ENCODE data around the gene LRRC37A3. TPM values are rescaled to one million over a fixed set of nuclear protein-coding genes. Genes with fewer than 3 reads are reported as not detected.
"Not testable (repeated sequence)": the region's sequence is repeated elsewhere in the genome, so short reads cannot be mapped to it uniquely, and the experiment has no call there.

The LRRC37A3 gene
- polyA plus RNA-seq (2011; rRNA removed) (3.4 and 4.0 TPM in 2 replicates), polyA minus RNA-seq (2011; rRNA and poly(A)+ RNA removed) (12.5 and 13.3 TPM in 2 replicates)

DNA sequence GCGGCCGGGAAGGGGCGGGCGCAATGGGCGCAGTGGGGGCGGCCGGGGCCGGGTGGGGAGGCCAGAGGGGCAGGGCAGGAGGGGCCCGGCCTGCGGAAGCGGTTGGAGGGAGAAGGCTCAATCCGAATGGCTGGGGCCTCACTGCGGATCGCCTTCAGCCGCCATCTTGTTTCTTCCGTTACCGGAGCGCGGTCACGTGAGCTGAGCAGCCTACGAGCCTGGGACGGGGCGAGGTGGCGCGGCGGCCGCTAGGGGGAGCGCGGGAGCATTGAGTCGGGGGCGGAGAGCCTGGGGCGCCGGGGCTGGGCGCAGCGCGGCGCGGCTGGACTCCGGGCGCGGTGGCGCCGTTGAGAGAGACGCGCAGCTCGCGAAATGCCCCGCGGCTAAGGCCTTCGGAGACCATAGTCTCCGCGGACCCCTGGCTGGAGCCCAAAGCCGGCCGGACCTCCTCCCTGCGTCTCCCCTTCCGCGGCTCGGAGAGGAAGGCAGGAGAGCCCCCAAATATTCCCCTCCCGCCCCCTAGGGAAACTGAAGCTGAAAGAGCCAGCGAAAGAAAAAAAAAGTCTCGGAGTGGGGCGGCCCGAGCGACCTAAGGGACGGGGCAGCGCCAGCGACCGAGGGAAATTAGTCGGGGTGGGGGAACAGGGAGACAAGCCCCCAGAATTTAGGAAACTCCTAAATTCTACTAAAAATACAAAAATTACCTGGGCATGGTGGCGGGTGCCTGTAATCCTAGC is at the start of gene LRRC37A3:
Gene LRRC37A3 (minus strand): TSS at position 190 of the 737 bp plus-strand sequence. CDS start 22,221 bp downstream, outside the sequence.
- POLR2A ChIA-PET, result interaction anchor here (0.5 kb wide), 1 partner anchor 265 kb away, joined by 11 read pairs; no protein-coding TSS in a partner anchor
- peak; percentile 58 for DNase-seq (ENCODE audit: low read depth)
- TF ChIP-seq, protein P1, sequence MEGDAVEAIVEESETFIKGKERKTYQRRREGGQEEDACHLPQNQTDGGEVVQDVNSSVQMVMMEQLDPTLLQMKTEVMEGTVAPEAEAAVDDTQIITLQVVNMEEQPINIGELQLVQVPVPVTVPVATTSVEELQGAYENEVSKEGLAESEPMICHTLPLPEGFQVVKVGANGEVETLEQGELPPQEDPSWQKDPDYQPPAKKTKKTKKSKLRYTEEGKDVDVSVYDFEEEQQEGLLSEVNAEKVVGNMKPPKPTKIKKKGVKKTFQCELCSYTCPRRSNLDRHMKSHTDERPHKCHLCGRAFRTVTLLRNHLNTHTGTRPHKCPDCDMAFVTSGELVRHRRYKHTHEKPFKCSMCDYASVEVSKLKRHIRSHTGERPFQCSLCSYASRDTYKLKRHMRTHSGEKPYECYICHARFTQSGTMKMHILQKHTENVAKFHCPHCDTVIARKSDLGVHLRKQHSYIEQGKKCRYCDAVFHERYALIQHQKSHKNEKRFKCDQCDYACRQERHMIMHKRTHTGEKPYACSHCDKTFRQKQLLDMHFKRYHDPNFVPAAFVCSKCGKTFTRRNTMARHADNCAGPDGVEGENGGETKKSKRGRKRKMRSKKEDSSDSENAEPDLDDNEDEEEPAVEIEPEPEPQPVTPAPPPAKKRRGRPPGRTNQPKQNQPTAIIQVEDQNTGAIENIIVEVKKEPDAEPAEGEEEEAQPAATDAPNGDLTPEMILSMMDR (IDR thresholded peaks at IDR 0.05; ENCODE audit: insufficient read depth, low read depth, low read length), result peak; percentile 75
- not testable (repeated sequence) for H3K36me3 ChIP-seq (ENCODE audit: control insufficient read depth, insufficient read depth, low read length); H3K27me3 ChIP-seq (ENCODE audit: control insufficient read depth, insufficient read depth, low read length)
- peak within 1 kb of the TSS; percentile 69 for H3K4me3 ChIP-seq (ENCODE audit: low read depth, low read length)
- CTCF ChIA-PET, result interaction anchor here (0.7 to 2.3 kb wide), 15 partner anchors 10 to 290 kb away, joined by 3 to 13 read pairs (median 3); no protein-coding TSS in a partner anchor

DNA sequence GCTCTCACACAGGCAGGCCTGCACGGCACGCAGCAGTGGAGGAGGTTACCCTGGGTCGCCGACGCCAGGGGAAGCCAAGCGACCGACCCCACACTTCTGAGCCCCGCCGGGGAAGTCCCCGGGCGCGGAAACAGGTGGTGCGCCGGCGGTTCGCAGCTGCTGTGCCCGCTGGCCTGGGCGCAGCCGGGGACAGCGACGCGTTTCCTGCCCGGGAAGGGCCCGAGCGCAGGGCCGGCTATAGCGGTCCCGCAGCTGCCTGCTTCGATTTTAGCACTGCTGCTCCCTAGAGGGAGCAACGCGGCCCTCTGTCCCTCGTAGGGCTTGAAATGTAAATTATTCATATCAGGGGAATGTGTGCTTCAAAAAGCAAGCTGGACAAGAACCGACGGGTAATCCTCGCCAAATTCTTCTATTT is 46.6 kb upstream of the LRRC37A3 start:
- TF ChIP-seq, protein P1 (IDR thresholded peaks at IDR 0.05; ENCODE audit: insufficient read depth, low read depth, low read length), result peak; percentile 48; the same call in 1 of the 2 replicates
- CTCF ChIA-PET, result interaction anchor here (1.2 to 1.4 kb wide), 4 partner anchors 47 to 232 kb away, joined by 3 to 5 read pairs (median 4); partner anchors contain the start of genes LRRC37A3 and RGS9
- H3K36me3 ChIP-seq (ENCODE audit: control insufficient read depth, insufficient read depth, low read length); H3K27me3 ChIP-seq (ENCODE audit: control insufficient read depth, insufficient read depth, low read length); DNase-seq (ENCODE audit: low read depth); POLR2A ChIA-PET: not testable (repeated sequence)
- peak overlapping the region; percentile 25 for H3K4me3 ChIP-seq (ENCODE audit: low read depth, low read length)

DNA sequence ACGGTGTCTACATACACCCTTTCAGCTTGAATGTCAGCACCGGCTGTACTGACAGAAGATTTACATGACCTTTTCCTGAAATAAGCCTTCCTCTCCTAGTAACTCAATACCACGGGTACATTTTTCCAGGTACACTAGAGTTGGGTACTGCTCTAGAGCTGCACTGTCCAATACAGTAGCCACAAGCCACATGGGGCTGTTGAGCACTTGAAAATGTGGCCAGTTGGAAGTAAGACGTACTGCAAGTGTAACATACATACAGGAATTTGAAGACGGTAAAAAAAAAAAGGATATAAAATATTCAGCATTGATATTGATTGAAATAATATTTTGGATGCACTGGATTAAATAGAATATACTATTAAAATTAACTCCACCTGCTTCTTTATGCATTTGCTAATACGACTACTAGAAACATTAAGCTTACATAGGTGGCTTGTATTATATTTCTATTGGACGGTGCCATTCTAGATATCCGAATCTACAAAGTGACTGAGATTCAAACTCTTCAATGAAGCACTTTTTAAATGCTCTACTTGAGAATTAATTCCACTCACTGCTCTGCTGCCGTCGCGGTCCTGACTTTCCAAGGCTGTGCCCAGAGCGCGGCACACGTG is 46.1 kb upstream of the LRRC37A3 start:
- H3K36me3 ChIP-seq (ENCODE audit: control insufficient read depth, insufficient read depth, low read length); POLR2A ChIA-PET; DNase-seq (ENCODE audit: low read depth); H3K27me3 ChIP-seq (ENCODE audit: control insufficient read depth, insufficient read depth, low read length): not testable (repeated sequence)
- H3K4me3 ChIP-seq (ENCODE audit: low read depth, low read length), result peak overlapping the region; percentile 25
- CTCF ChIA-PET, result interaction anchor here (1.2 to 1.4 kb wide), 4 partner anchors 46 to 233 kb away, joined by 3 to 5 read pairs (median 4); partner anchors contain the start of genes LRRC37A3 and RGS9

DNA sequence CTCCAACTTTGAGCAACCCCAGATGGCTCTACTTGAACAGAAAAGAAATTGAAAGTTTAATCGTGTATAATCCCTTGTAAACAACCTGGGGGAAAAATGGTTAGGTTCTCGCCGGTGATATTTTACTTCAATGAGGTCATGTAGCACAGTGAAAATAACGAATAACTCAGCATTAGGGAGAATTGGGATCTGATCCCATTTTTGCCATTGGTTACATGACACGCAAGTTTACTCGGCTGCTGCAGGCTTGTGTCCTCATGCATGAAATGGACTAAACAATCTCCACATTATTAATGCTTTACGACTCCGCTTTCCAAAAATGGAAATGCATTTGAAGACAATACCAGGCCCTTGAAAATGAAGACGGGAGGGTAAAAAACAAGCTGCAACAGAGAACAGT is 45.5 kb upstream of the LRRC37A3 start:
- POLR2A ChIA-PET, result no interaction called here

DNA sequence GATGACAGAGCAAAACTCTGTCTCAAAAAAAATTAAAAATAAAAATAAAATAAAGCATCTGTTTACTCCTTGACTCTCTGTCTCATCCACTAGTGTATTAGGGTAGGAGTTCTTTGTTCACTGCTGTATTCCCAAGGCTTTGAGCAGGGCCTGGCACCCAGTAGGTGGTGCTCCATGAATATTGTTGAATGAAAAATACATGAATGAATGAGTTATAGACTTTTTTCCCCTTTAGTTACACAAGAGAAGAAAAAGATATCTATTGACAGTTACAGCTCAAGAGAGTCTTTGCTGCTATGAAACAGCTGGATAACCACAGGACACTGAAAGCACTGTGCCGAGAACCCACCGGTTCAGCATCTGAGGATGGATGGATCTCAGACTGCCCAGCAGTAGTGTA is 44.5 kb upstream of the LRRC37A3 start:
- CTCF ChIA-PET, result interaction anchor here (0.7 to 1.5 kb wide), 4 partner anchors 13 to 205 kb away, joined by 3 to 4 read pairs (median 4); partner anchors contain the start of gene LRRC37A3

More for the DNA sequence above, 45.5 kb upstream of the LRRC37A3 start:
- no peaks in the 10 kb centered on the region for H3K36me3 ChIP-seq (ENCODE audit: control insufficient read depth, insufficient read depth, low read length)
- CTCF ChIA-PET, result interaction anchor here (1.2 to 1.4 kb wide), 4 partner anchors 14 to 233 kb away, joined by 3 to 5 read pairs (median 4); partner anchors contain the start of gene LRRC37A3
- DNase-seq (ENCODE audit: low read depth), result no peak
- no peaks in the 10 kb centered on the region for H3K27me3 ChIP-seq (ENCODE audit: control insufficient read depth, insufficient read depth, low read length)
- H3K4me3 ChIP-seq (ENCODE audit: low read depth, low read length), result no peak overlapping the region
- TF ChIP-seq, protein P1 (IDR thresholded peaks at IDR 0.05; ENCODE audit: insufficient read depth, low read depth, low read length), result no peak

More for the DNA sequence above, 44.5 kb upstream of the LRRC37A3 start:
- H3K27me3 ChIP-seq (ENCODE audit: control insufficient read depth, insufficient read depth, low read length); H3K36me3 ChIP-seq (ENCODE audit: control insufficient read depth, insufficient read depth, low read length); DNase-seq (ENCODE audit: low read depth); H3K4me3 ChIP-seq (ENCODE audit: low read depth, low read length); POLR2A ChIA-PET: not testable (repeated sequence)
